NCI-H526 (cell line): ENCODE data around the gene FNIP1.
A peak's percentile ranks its signal among the peaks of the same experiment; 100 is the strongest.
"Not testable (repeated sequence)": the region's sequence is repeated elsewhere in the genome, so short reads cannot be mapped to it uniquely, and the experiment has no call there.

Experiments
- DNase-seq, 2 experiments: peaks; one replicate each; lab custom pipeline; 2025; lab: John Stamatoyannopoulos, UW

Gene FNIP1

DNA sequence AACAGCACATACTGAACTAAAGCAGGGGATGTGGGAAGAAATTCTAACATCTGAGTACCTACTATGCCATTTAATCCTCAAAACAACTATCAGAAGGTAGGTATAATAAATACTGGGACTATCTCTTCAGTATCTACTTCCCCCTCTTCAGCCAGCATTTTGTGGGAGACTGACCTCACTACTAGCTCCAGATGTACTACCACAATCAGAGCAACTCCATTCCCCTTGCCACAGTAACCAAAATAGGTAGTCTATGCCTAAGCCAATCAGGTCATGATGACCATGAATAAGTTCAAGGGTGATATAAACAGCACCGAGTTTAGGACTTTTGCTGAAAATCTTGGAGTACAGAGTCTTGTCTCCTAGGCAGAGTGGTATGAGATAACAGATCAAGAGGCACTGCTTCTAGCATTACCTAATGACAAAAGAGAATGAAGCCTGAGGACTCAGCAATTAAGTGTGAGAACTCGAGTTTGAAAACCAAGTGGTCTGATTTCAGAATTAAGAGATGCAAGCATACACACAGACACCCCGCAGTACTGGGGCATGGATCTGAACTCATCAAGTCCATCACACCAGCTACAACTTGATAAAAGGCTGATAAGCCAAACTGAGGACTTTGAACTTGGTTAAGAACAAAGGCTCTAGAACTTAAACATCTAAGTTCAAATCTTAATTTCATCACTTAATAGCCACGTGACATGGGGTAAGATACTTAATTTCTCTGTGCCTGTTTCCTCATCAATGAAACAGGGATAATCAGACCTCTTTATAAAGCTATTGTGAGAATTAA, 9.7 kb downstream of the FNIP1 start:
- no peak for DNase-seq

- no peak for DNase-seq
Observed at GRCh38 chr5:131786036-131786435, 10.8 kb downstream of the FNIP1 start.

- no peak for DNase-seq
Observed at GRCh38 chr5:131783874-131784273, 12.9 kb downstream of the FNIP1 start.

- DNase-seq = no peak
Observed at GRCh38 chr5:131783357-131783756, 13.5 kb downstream of the FNIP1 start.

DNA sequence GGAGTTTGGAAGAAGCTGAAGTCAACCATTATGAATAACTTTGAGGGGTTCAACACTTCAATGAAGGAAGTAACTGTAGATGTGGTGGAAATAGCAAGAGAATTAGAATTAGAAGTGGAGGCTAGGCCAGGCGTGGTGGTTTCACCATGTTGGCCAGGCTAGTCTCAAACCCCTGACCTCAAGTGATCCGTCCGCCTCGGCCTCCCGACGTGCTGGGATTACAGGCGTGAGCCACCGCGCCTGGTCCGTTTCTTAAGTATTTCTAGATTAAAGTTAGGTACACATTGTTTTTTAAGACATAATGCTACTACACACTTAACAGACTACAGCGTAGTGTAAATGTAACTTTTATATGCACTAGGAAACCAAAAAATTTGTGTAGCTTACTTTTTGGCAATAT, 14.1 kb downstream of the FNIP1 start:
- no peak for DNase-seq

GRCh38 chr5:131778141-131778540, 18.7 kb downstream of the FNIP1 start:
- DNase-seq = not testable (repeated sequence)

GRCh38 chr5:131776450-131776849, 20.4 kb downstream of the FNIP1 start:
- no peak for DNase-seq

GRCh38 chr5:131774652-131775367, 22.0 kb downstream of the FNIP1 start:
- peak; percentile 71 to 80 for DNase-seq

GRCh38 chr5:131773805-131774204, 23.0 kb downstream of the FNIP1 start:
- DNase-seq = no peak

DNA sequence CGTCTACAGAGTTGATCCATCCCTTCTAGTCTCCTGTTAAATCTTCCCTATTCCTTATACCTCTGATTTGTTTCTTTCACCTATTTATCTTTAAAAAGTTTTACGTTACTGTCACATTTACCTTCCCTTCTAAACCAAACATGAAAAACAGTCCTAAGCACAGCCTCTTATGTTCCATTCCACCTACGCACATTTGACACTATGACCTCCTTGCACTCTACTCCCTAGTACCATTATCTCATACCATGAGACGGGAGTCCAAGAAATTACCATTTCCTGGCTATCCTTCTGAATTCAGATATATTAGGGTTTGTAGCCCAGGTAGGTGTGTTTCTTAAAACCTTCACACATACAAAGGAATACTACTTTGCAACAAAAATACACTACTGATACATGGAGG, 25.1 kb downstream of the FNIP1 start:
- DNase-seq = no peak

- no peak for DNase-seq
Observed at GRCh38 chr5:131769961-131770360, 26.9 kb downstream of the FNIP1 start.

- DNase-seq = no peak
Observed at GRCh38 chr5:131769336-131769735, 27.5 kb downstream of the FNIP1 start.

- DNase-seq = no peak
Observed at GRCh38 chr5:131767891-131768290, 28.9 kb downstream of the FNIP1 start.

- no peak for DNase-seq
Observed at GRCh38 chr5:131766689-131767088, 30.1 kb downstream of the FNIP1 start.

- DNase-seq = no peak
Observed at GRCh38 chr5:131765261-131765660, 31.6 kb downstream of the FNIP1 start.

DNA sequence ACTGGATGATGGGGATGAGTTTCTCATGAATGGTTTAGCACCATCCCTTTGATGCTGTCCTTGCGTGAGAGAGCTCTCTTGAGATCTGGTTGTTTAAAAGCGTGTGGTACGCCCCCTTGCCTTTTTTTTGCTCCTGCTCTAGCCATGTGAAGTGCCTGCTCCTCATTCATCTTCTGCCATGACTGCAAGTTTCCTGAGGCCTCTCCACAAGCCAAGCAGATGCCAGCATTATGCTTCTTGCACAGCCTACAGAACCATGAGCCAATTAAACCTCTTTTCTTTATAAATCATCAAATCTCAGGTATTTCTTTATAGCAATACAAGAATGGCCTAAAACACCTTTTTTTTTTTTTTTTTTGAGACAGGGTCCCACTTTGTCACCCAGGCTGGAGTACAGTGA, 32.8 kb downstream of the FNIP1 start:
- DNase-seq = no peak

GRCh38 chr5:131760793-131761192, 36.0 kb downstream of the FNIP1 start:
- DNase-seq = no peak

DNA sequence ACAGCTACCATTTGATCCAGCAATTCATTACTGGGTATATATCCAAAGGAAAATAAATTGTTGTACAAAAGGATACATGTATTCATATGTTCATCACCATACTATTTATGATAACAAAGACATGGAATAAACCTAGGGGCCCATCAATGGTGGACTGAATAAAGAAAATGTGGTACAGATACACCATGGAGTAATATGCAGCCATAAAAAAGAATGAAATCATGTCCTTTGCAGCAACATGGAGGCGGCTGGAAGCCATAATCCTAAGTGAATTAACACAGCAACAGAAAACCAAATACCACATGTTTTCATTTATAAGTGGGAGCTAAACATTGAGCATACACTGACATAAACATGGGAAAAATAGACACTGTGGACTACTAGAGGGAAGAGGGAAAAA, 37.1 kb downstream of the FNIP1 start:
- no peak for DNase-seq

GRCh38 chr5:131758520-131758900, 38.3 kb downstream of the FNIP1 start:
- DNase-seq = no peak

GRCh38 chr5:131757830-131758519, 38.8 kb downstream of the FNIP1 start:
- DNase-seq = no peak

DNA sequence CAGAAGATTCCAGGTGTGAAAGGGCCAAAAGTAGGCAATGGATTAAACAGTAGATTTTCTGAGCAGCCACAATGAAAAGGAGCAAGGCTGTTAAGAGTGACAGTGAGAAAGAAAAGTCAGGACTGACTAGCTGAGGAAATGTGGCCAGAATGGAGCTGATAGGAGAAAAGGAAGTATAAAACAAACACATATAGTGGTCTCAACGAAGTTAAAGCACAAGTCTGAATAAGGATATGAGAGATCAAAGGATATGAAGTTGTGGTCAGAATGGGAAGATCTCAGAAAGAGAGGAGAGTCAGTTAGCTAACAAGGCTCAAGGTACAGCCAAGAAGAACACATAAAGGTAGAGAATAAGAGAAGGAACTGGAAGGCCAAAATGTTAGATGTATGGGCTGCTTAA, 39.9 kb downstream of the FNIP1 start:
- no peak for DNase-seq

- no peak for DNase-seq
Observed at GRCh38 chr5:131754363-131754762, 42.5 kb downstream of the FNIP1 start.

DNA sequence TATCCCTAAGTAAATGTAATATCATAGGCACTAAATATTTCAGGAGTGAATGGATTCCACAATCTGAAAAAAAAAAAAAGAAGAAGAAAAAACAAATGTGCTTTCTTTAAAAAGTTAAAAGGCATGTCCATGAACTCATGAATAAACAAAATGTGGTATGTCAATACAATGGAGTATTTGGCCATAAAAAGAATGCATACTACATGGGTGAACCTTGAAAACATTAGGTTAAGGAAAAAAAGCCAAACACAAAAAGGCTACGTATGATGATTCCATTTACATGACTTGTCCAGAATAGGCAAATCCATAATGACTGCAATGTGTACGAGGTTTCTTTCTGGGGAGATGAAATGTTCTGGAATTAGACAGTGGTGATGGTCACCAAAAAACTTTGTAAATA, 45.3 kb downstream of the FNIP1 start:
- DNase-seq = no peak
